H1 (cell line): ENCODE data around the gene UNC93A.
"Not testable (repeated sequence)": the region's sequence is repeated elsewhere in the genome, so short reads cannot be mapped to it uniquely, and the experiment has no call there.

ENCODE experiments used
- CHD2 ChIP-seq: IDR thresholded peaks from 2 replicates; pipeline ENCODE4 v1.6.1; 2012; ENCODE audit warnings: low read length, improper control_type of control experiment
- EZH2 ChIP-seq: fragments of 200-600 bp; sonication (generic); IDR thresholded peaks from 2 replicates; pipeline ENCODE4 v1.7.1; 2012; ENCODE audit warnings: low read depth, mild to moderate bottlenecking, moderate library complexity, low read length, inconsistent platforms; ENCODE audit not compliant: severe bottlenecking
- HDAC2 ChIP-seq, 2 experiments: fragments of 300-600 bp in 1 of 2; sonication (generic) in 1 of 2; IDR thresholded peaks; 2 replicates each; pipeline ENCODE4 v1.6.1; 2011 to 2012; ENCODE audit warnings: low read depth in 2 of 2, low read length in 2 of 2, mild to moderate bottlenecking in 2 of 2, moderate library complexity in 2 of 2, borderline replicate concordance in 1 of 2, inconsistent platforms in 1 of 2
- PHF8 ChIP-seq: fragments of 200-600 bp; sonication (generic); conservative IDR thresholded peaks from 2 replicates; pipeline ENCODE4 v1.7.1; 2012; ENCODE audit warnings: low read depth, mild to moderate bottlenecking, inconsistent platforms, low read length, moderate library complexity
- POLR2AphosphoS5 ChIP-seq: IDR thresholded peaks from 2 replicates; pipeline ENCODE4 v1.6.1; 2011; ENCODE audit warnings: low read depth, low read length
- TF ChIP-seq, protein P1 (sequence below), 3 experiments: IDR thresholded peaks; 1 replicate in 2 of 3; 2 replicates in 1 of 3; pipeline versions ENCODE4 v1.5.1 to v1.6.1; 2011; ENCODE audit warnings: low read length in 3 of 3, mild to moderate bottlenecking in 3 of 3, inconsistent platforms in 2 of 3, low read depth in 1 of 3, moderate library complexity in 1 of 3; ENCODE audit not compliant: insufficient read depth in 1 of 3; ENCODE audit errors: control extremely low read depth in 1 of 3

DNA sequence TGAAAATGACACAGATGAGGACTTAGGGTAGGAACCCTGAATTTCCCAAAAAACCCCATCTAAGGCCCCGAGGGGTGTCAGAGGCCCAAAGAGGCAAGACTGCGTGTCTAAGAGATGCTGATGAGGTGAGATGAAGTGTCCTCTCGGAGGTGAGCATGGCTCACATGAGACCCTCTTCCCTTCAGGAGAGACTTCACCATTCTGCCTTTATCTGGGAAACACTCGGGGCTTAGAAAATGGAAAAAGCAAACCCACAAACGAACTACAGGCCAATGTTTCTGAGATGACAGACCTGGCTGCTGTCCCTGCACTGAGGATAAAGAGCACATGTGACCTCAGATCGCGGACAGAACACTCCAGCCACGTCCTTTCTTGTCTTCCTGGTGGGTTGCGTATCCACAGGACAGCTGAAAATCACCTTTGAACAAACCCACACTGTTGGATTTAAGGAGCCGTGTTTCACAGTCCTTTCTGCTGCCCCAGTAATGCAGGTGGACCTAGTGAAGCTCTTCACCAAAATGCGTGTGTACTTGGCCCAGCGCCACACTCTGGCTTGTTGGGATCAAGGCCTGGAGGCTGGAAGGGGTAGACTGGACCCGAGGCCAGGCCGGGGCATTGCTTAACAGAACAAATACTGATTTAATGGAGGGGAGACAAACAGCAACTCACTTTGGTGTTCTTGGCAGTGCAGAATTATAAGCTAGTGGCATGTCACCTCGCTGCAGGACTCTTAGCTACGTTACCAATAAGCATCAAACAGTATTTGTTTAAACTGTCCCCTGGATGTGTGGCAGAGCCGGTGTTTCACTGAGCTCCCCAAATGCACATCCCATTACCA, 18.5 kb downstream of the UNC93A start:
- TF ChIP-seq, protein P1, sequence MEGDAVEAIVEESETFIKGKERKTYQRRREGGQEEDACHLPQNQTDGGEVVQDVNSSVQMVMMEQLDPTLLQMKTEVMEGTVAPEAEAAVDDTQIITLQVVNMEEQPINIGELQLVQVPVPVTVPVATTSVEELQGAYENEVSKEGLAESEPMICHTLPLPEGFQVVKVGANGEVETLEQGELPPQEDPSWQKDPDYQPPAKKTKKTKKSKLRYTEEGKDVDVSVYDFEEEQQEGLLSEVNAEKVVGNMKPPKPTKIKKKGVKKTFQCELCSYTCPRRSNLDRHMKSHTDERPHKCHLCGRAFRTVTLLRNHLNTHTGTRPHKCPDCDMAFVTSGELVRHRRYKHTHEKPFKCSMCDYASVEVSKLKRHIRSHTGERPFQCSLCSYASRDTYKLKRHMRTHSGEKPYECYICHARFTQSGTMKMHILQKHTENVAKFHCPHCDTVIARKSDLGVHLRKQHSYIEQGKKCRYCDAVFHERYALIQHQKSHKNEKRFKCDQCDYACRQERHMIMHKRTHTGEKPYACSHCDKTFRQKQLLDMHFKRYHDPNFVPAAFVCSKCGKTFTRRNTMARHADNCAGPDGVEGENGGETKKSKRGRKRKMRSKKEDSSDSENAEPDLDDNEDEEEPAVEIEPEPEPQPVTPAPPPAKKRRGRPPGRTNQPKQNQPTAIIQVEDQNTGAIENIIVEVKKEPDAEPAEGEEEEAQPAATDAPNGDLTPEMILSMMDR (IDR thresholded peaks at IDR 0.05; ENCODE audit: control extremely low read depth in 1 of 3, insufficient read depth in 1 of 3, low read depth in 1 of 3, low read length in 3 of 3), result not testable (repeated sequence)
- TF ChIP-seq PHF8; HDAC2 (IDR thresholded peaks at IDR 0.05; ENCODE audit: borderline replicate concordance in 1 of 2, low read depth in 2 of 2, low read length in 2 of 2); CHD2; EZH2; POLR2AphosphoS5: not testable (repeated sequence)
